PC-9 (cell line): ENCODE results near the gene ELOVL7. TPM values are rescaled to one million over a fixed set of nuclear protein-coding genes. Genes with fewer than 3 reads are reported as not detected.
A peak's percentile ranks its signal among the peaks of the same experiment; 100 is the strongest.

Experiments
- BruUV-seq: library from RNA; stranded (reverse); fragments of 400-500 nt; replicated peaks from 2 replicates; lab custom pipeline; 2021; lab: Mats Ljungman, UMichigan
- CTCF ChIA-PET: fragments of 300-600 bp; sonication (Branson Sonifier 250); formaldehyde crosslinking; loops from one replicate; lab custom pipeline; 2022; ENCODE audit warnings: antibody characterized with exemption; lab: Charles Lee
- POLR2A ChIA-PET: fragments of 300-600 bp; sonication (Branson Sonifier 250); formaldehyde crosslinking; loops from one replicate; lab custom pipeline; 2022; ENCODE audit warnings: antibody characterized with exemption; ENCODE audit not compliant: unreplicated experiment; lab: Charles Lee
- DNase-seq, 2 experiments: peaks; one replicate each; pipeline versions ENCODE4 v3.0.0 to v3.0.0-alpha.2; 2015 to 2022; ENCODE audit warnings: mixed read lengths in 1 of 2
- H2AFZ ChIP-seq: fragments of 200-600 bp; sonication (generic); 2 replicates; pipeline ENCODE4 v1.8.1; 2017; ENCODE audit warnings: antibody characterized with exemption
- H3F3A ChIP-seq: fragments of 200-600 bp; sonication (generic); 2 replicates; pipeline ENCODE4 v1.8.1; 2017; ENCODE audit warnings: antibody characterized with exemption, mild to moderate bottlenecking, low read depth; ENCODE audit not compliant: insufficient read depth
- H3K27ac ChIP-seq: fragments of 200-600 bp; sonication (generic); 2 replicates; pipeline ENCODE4 v1.6.1; 2016; ENCODE audit warnings: mixed run types
- H3K27me3 ChIP-seq: fragments of 200-600 bp; sonication (generic); 2 replicates; pipeline ENCODE4 v1.6.1; 2016; ENCODE audit warnings: low read depth, mixed run types; ENCODE audit not compliant: insufficient read depth
- H3K36me3 ChIP-seq: fragments of 200-600 bp; sonication (generic); 2 replicates; pipeline ENCODE4 v1.6.1; 2016; ENCODE audit warnings: low read depth, mixed run types
- H3K4me1 ChIP-seq: fragments of 200-600 bp; sonication (generic); replicated peaks from 2 replicates; pipeline ENCODE4 v1.6.1; 2016; ENCODE audit warnings: mixed run types; ENCODE audit not compliant: insufficient read depth
- H3K4me2 ChIP-seq: fragments of 200-600 bp; sonication (generic); 2 replicates; pipeline ENCODE4 v1.6.1; 2017; ENCODE audit warnings: mixed run types
- H3K4me3 ChIP-seq: fragments of 200-600 bp; sonication (generic); 2 replicates; pipeline ENCODE4 v1.6.1; 2016; ENCODE audit warnings: mixed run types
- H3K79me2 ChIP-seq: fragments of 200-600 bp; sonication (generic); 2 replicates; pipeline ENCODE4 v1.6.1; 2017; ENCODE audit warnings: low read depth, mixed run types
- H3K9me2 ChIP-seq: fragments of 200-600 bp; sonication (generic); 2 replicates; pipeline ENCODE4 v1.8.1; 2017; ENCODE audit warnings: mild to moderate bottlenecking; ENCODE audit not compliant: insufficient read depth
- H3K9me3 ChIP-seq: fragments of 200-600 bp; sonication (generic); 2 replicates; pipeline ENCODE4 v1.8.1; 2016; ENCODE audit warnings: low read depth; ENCODE audit not compliant: insufficient read depth
- H4K20me1 ChIP-seq: fragments of 200-600 bp; sonication (generic); 2 replicates; pipeline ENCODE4 v1.8.1; 2017; ENCODE audit not compliant: insufficient read depth
- EZH2 ChIP-seq: fragments of 200-600 bp; sonication (generic); IDR thresholded peaks from 2 replicates; pipeline ENCODE4 v1.8.0; 2017; ENCODE audit warnings: antibody characterized with exemption, low read depth
- intact Hi-C: fragments of 100-400 bp; cut with micrococcal nuclease; formaldehyde crosslinking; loops from one replicate; pipeline ENCODE4 v1.10.0; 2022; ENCODE audit not compliant: unreplicated experiment
- total RNA-seq: library from RNA; stranded (reverse); gene quantifications from 2 replicates; pipeline ENCODE4 v1.2.3, GENCODE V29; 2021
- TF ChIP-seq, protein P1 (sequence below): fragments of 200-600 bp; sonication (generic); conservative IDR thresholded peaks from 2 replicates; pipeline ENCODE4 v1.6.1; 2017; ENCODE audit warnings: mixed run types, antibody characterized with exemption, mild to moderate bottlenecking, moderate library complexity

The ELOVL7 gene
- total RNA-seq, 1 experiment from 2014 or later = 24.3 TPM

DNA sequence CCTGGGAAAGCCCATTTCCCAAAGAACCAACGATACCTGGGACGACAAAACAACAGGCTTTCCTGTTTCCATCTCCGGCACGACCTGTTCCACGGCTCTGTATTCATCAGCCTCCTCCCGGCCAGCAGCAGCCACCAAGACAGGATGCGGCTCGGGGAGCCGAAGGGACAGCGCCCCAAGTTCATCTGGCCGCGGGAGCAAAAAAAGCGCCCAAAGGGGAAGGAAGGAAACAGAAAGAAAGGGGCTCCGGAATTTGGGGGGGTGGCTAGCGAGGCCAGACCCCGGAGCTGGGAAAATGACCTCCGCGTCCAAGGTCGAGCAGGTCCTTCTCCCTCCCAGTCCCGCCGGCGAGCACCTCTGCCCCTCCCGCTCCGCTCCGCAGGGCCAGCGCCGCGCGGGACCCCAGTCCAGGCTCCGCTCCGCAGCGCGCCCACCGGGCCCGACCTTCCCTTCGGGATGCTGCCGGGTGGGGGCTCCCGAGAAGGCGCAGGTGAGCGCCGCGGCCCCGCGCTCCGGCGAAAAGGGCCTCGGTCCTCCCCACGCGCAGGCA, 608 bp downstream of the ELOVL7 start:
- H4K20me1 ChIP-seq = no peaks in the 10 kb centered on the region
- H3F3A ChIP-seq = no peaks in the 10 kb centered on the region
- no peak for TF ChIP-seq EZH2
- TF ChIP-seq, protein P1, sequence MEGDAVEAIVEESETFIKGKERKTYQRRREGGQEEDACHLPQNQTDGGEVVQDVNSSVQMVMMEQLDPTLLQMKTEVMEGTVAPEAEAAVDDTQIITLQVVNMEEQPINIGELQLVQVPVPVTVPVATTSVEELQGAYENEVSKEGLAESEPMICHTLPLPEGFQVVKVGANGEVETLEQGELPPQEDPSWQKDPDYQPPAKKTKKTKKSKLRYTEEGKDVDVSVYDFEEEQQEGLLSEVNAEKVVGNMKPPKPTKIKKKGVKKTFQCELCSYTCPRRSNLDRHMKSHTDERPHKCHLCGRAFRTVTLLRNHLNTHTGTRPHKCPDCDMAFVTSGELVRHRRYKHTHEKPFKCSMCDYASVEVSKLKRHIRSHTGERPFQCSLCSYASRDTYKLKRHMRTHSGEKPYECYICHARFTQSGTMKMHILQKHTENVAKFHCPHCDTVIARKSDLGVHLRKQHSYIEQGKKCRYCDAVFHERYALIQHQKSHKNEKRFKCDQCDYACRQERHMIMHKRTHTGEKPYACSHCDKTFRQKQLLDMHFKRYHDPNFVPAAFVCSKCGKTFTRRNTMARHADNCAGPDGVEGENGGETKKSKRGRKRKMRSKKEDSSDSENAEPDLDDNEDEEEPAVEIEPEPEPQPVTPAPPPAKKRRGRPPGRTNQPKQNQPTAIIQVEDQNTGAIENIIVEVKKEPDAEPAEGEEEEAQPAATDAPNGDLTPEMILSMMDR = no peak
- H2AFZ ChIP-seq = peak overlapping the region; percentile 98
- no peaks in the 10 kb centered on the region for H3K9me3 ChIP-seq
- POLR2A ChIA-PET = interaction anchor here (0.8 kb wide), 1 partner anchor 144 kb away, joined by 5 read pairs; no protein-coding TSS in a partner anchor
- BruUV-seq = no TSS peak
- H3K27me3 ChIP-seq = no peaks in the 10 kb centered on the region
- peak overlapping the region; percentile 97 for H3K4me3 ChIP-seq
- intact Hi-C loops = loop anchor here (5.0 kb wide), 2 partner anchors 61 to 166 kb away; no protein-coding TSS in a partner anchor
- CTCF ChIA-PET = interaction anchor here (1.4 kb wide), 1 partner anchor 144 kb away, joined by 4 read pairs; the partner anchor contains the start of gene DEPDC1B
- H3K4me1 ChIP-seq = peaks cover 17% of the 10 kb centered on the region
- H3K9me2 ChIP-seq = no peaks in the 10 kb centered on the region
- DNase-seq = peak; percentile 39 to 40
- no peaks in the 10 kb centered on the region; the same call in 1 of the 2 replicates for H3K79me2 ChIP-seq
- no peaks in the 10 kb centered on the region for H3K36me3 ChIP-seq
- H3K4me2 ChIP-seq = peak overlapping the region; percentile 92
- no peak overlapping the region for H3K27ac ChIP-seq

DNA sequence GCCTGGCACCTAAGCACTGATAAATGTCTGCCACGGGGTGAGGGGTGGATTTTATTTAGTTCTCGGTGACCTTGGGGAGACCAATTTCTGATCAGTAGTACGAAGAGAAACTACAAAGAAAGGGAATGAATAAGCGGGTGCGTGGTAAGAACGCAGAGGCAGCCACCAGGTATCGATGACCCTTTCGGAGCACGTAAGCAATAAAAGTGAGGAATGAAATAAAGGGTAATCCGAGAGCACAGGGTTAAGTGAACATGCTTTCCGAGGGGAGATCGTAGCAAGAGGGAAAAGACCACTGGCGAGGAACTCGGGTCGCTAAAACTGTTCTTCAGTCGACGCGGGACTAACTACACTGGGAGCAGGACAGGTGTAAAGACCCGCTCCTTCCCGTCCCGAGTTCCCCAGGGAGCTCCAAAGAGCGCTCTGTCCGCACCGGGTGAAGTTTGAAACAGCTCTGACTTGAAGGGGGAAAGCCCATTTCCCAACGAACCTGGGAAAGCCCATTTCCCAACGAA, 1.1 kb downstream of the ELOVL7 start:
- peaks cover 17% of the 10 kb centered on the region for H3K4me1 ChIP-seq
- H3K27me3 ChIP-seq = no peaks in the 10 kb centered on the region
- H3K9me3 ChIP-seq = no peaks in the 10 kb centered on the region
- H2AFZ ChIP-seq = peak overlapping the region; percentile 98
- intact Hi-C loops = loop anchor here (5.0 kb wide), 2 partner anchors 61 to 166 kb away; no protein-coding TSS in a partner anchor
- no peak overlapping the region for H3K27ac ChIP-seq
- H3K36me3 ChIP-seq = no peaks in the 10 kb centered on the region
- DNase-seq = no peak
- H3K4me3 ChIP-seq = peak overlapping the region; percentile 97
- no peaks in the 10 kb centered on the region for H3F3A ChIP-seq
- H3K9me2 ChIP-seq = no peaks in the 10 kb centered on the region
- POLR2A ChIA-PET = interaction anchor here (0.8 kb wide), 1 partner anchor 143 kb away, joined by 5 read pairs; no protein-coding TSS in a partner anchor
- no peak for TF ChIP-seq EZH2
- TF ChIP-seq, protein P1 = no peak
- H3K4me2 ChIP-seq = peak overlapping the region; percentile 92
- TSS peak; percentile 46 for BruUV-seq
- no peaks in the 10 kb centered on the region; the same call in 1 of the 2 replicates for H3K79me2 ChIP-seq
- H4K20me1 ChIP-seq = no peaks in the 10 kb centered on the region
- CTCF ChIA-PET = no interaction called here

GRCh38 chr5:60841361-60841760, 2.7 kb downstream of the ELOVL7 start:
- TF ChIP-seq, protein P1 = no peak
- TF ChIP-seq EZH2 = no peak
- Histone ChIP-seq H3K27me3 (no peaks in the 10 kb centered on the region), H3K36me3 (no peaks in the 10 kb centered on the region), H3K9me2 (no peaks in the 10 kb centered on the region), H3F3A (no peaks in the 10 kb centered on the region), H3K9me3 (no peaks in the 10 kb centered on the region), H4K20me1 (no peaks in the 10 kb centered on the region), H3K27ac (no peak overlapping the region), H3K4me3 (no peak overlapping the region), H3K4me1 (peaks cover 13% of the 10 kb centered on the region), H3K79me2 (no peaks in the 10 kb centered on the region; the same call in 1 of the 2 replicates), H2AFZ (no peak overlapping the region), H3K4me2 (no peak overlapping the region)
- BruUV-seq = no TSS peak
- ChIA-PET POLR2A (no interaction called here), CTCF (no interaction called here)
- DNase-seq = no peak
- intact Hi-C loops = loop anchor here (5.0 kb wide), 2 partner anchors 59 to 164 kb away; no protein-coding TSS in a partner anchor
